ENCODE results near the gene CEP83.
A peak's percentile ranks its signal among the peaks of the same experiment; 100 is the strongest.

The CEP83 gene

DNA sequence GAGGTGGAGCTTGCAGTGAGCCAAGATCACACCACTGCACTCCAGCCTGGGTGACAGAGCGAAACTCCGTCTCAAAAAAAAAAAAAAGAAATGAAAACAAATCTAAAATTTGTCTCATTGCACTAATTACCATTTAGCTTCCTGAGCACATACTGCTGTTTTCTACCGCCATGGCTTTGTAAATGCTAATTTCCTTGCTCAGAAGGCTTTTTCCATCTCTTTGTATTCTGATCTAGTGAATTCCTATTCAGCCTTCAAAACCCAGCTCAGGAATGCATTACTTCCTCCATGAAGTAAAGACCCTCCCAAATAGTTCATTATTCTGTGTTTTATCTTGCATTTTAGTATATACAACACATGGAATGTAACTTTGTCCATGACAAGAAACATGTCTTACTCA, 33.6 kb downstream of the CEP83 start:
- TF ChIP-seq, protein P1, sequence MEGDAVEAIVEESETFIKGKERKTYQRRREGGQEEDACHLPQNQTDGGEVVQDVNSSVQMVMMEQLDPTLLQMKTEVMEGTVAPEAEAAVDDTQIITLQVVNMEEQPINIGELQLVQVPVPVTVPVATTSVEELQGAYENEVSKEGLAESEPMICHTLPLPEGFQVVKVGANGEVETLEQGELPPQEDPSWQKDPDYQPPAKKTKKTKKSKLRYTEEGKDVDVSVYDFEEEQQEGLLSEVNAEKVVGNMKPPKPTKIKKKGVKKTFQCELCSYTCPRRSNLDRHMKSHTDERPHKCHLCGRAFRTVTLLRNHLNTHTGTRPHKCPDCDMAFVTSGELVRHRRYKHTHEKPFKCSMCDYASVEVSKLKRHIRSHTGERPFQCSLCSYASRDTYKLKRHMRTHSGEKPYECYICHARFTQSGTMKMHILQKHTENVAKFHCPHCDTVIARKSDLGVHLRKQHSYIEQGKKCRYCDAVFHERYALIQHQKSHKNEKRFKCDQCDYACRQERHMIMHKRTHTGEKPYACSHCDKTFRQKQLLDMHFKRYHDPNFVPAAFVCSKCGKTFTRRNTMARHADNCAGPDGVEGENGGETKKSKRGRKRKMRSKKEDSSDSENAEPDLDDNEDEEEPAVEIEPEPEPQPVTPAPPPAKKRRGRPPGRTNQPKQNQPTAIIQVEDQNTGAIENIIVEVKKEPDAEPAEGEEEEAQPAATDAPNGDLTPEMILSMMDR (IDR thresholded peaks at IDR 0.05; ENCODE audit: low read depth, low read length): no peak
- DNase-seq (ENCODE audit: low read depth in 2 of 2): no peak

DNA sequence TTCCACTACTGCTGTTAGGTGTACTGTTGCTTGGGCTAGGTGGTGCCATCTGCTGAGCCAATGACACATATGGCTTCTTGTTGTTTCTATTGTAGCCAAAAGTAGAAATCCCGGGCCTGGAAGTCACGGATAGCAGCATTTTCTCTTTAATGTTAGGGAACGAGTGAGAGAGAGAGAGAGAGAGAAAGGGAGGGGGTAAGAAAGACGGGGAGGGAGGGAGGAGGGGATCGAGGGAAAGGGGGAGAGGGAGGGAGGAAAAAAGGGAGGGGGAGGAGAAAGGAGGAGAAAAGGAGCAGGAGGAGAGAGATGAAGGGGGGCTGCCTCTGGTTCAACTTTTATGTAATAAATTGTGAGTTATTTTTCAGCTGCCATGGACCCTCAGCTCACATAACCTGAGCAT, 34.8 kb downstream of the CEP83 start:
- peak overlapping the region; percentile 14 to 36 for H3K4me3 ChIP-seq (replicated peaks in 1 of 2; ENCODE audit: low read depth in 2 of 2, low read length in 2 of 2)
- peak; percentile 37 to 39 for DNase-seq (ENCODE audit: low read depth in 2 of 2)

More for the DNA sequence above, 33.6 kb downstream of the CEP83 start:
- H3K4me3 ChIP-seq (replicated peaks in 1 of 2; ENCODE audit: low read depth in 2 of 2, low read length in 2 of 2): no peak overlapping the region

DNA sequence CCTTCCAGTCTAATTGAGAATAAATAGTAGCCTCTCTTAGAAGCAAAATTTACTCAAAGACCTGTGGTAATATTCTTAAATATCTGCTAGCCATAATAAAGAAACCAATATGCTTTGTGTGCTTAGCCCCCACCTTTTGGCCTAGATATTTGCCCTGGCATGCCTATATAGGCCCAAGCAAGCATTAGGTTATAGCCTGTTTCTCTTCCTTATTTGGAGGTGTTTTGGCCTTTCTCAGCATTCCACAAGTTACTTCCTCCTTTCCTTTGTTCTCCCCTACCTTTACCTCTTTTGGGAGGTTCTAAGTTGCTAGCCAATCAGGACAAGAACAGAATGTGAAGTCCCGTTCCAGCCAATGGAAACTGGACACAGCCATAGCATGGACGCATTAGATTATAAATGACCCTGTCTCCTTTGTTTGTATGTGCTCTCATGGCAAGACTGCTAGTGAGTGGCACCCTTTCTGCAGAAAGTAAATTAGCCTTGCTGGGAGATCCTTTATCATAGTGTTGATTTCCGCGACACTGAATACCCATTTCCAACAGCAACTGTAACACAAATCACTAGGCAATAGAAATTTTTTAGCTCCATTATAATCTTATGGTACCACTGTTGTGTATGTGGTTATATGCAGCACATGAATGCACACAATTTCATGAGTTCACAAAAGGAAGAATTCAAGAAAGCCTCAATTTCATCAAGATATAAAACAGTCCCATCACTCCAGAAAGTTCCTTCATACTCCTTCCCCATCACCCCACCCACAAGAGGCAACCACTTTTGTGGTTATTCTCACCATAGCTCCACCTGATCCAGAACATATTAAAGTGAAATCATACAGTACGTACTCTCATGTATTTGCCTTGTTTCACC, 37.6 kb downstream of the CEP83 start:
- H3K4me3 ChIP-seq (replicated peaks in 1 of 2; ENCODE audit: low read depth in 2 of 2, low read length in 2 of 2): no peak overlapping the region
- TF ChIP-seq, protein P1 (IDR thresholded peaks at IDR 0.05; ENCODE audit: low read depth, low read length): no peak

DNA sequence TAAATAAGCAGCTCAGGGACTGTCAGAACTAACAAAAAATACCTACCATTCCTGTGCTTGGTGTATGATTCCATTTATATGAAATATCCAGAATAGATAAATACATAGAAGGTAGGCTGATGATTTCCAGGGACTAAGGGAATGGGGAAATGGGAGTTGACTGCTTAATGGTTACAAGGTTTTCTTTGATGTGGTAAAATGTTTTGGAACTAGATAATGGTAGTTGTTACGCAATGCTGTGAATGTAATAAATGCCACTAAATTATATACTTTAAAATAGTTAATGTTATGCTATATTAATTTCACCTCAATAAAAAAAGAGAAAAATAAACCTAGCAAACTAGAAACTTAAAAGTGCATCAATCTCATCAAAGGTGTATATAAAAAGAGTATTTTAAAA, 41.1 kb downstream of the CEP83 start:
- no peak overlapping the region for H3K4me3 ChIP-seq (replicated peaks in 1 of 2; ENCODE audit: low read depth in 2 of 2, low read length in 2 of 2)
- no peak for DNase-seq (ENCODE audit: low read depth in 2 of 2)

More for the DNA sequence above, 37.6 kb downstream of the CEP83 start:
- no peak for DNase-seq (ENCODE audit: low read depth in 2 of 2)

DNA sequence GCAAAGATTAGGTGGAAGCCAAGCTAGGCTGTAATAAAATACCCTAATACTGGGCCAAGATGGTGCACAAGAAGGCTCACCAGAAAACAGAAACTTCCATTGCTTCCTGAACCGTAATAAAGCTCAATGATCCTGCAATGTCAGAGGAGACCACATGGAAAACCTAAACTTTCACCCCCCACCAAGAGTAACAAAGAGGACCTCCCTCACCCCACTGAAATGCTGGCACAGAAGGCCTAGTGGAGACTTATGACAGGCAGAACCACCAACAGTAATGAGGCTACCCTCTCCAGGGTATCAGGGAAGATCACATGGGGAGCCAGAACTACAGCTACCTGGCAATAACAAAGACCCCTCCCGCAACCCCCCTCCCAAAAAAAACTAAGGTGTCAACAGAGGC, 43.1 kb downstream of the CEP83 start:
- TF ChIP-seq, protein P1 (IDR thresholded peaks at IDR 0.05; ENCODE audit: low read depth, low read length): no peak
- H3K4me3 ChIP-seq (replicated peaks in 1 of 2; ENCODE audit: low read depth in 2 of 2, low read length in 2 of 2): no peak overlapping the region
- no peak for DNase-seq (ENCODE audit: low read depth in 2 of 2)

More for the DNA sequence above, 41.1 kb downstream of the CEP83 start:
- TF ChIP-seq, protein P1 (IDR thresholded peaks at IDR 0.05; ENCODE audit: low read depth, low read length): no peak

DNA sequence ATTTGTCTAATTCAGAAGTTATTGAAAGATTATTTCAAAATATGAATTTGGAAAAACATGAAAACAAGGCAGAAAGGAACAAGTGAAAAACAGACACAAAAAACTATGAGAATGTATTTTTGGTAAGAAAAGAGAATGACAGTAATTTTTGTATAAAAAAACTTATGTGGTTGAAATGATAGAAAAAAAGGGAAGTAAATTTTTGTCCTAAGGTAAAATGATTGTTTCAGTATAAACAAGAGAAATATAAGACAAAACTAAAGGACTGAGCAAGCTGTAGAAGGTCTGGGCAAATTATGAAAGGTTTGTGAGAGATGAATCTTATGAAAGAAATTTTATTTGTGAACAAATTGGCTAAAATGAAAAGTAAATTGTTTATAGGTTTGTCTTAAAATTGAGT, 44.6 kb downstream of the CEP83 start:
- no peak for DNase-seq (ENCODE audit: low read depth in 2 of 2)
- no peak overlapping the region for H3K4me3 ChIP-seq (replicated peaks in 1 of 2; ENCODE audit: low read depth in 2 of 2, low read length in 2 of 2)
- TF ChIP-seq, protein P1 (IDR thresholded peaks at IDR 0.05; ENCODE audit: low read depth, low read length): no peak

DNA sequence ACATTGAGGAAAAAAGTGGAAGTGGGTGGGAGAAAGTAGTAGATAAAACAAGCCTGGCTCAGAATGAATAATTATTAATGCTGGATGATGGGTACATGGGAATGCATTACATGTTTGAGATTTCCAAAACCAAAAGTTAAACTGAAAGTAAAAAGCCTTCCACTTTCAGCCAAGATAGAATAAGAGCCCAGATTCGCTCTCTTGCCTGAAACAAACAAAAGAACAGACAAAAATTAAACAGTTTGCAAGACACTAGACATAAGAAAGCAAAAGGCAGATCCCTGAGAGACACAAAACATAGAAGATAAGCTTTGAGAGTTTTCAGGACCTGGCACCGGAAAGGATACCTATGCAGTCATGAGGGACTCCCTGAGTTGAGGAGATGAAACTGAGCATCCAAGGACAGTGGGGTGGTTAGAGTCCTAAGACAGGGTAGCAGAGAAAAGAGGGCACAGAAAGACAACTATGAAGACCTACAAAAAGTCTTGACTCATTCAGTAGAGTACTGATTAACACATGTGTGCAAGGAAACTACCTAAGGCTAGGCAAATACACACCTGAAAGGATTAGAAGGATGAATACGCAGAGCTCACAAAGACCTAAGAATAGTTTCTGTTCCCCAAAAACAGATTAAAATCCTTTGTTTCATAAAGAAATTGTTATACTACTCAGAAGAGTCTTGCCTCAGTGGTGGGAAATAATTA, 54.1 kb downstream of the CEP83 start:
- H3K4me3 ChIP-seq (replicated peaks in 1 of 2; ENCODE audit: low read depth in 2 of 2, low read length in 2 of 2): no peak overlapping the region
- peak in 1 of 2 donors; percentile 5 for DNase-seq (ENCODE audit: low read depth in 2 of 2)
- TF ChIP-seq, protein P1 (IDR thresholded peaks at IDR 0.05; ENCODE audit: low read depth, low read length): no peak

Measured in cardiac fibroblast (primary cell).